H9 (cell line): ENCODE data around the gene TEX19. TPM values are rescaled to one million over a fixed set of nuclear protein-coding genes. Genes with fewer than 3 reads are reported as not detected.

Experiments used
- DNase-seq: peaks from one replicate; pipeline ENCODE4 v3.0.0-alpha.2; 2017
- H2AFZ ChIP-seq: one replicate; pipeline ENCODE4 v1.6.1; 2013; ENCODE audit warnings: mild to moderate bottlenecking, low read length, control low read depth, moderate library complexity
- H2AK5ac ChIP-seq: 2 replicates; pipeline ENCODE4 v1.6.1; 2013; ENCODE audit warnings: low read length, control low read depth, mixed read lengths; ENCODE audit not compliant: insufficient read length
- H2BK120ac ChIP-seq: one replicate; pipeline ENCODE4 v1.6.1; 2013; ENCODE audit warnings: low read depth, mild to moderate bottlenecking, low read length, control low read depth, inconsistent platforms; ENCODE audit not compliant: poor library complexity, severe bottlenecking
- H2BK12ac ChIP-seq: 2 replicates; pipeline ENCODE4 v1.6.1; 2013; ENCODE audit warnings: low read length, control low read depth, mixed read lengths, low read depth; ENCODE audit not compliant: insufficient read length
- H2BK15ac ChIP-seq: 2 replicates; pipeline ENCODE4 v1.6.1; 2013; ENCODE audit warnings: low read depth, low read length, control low read depth
- H2BK20ac ChIP-seq: one replicate; pipeline ENCODE4 v1.6.1; 2013; ENCODE audit warnings: low read depth, mild to moderate bottlenecking, low read length, control low read depth, inconsistent platforms; ENCODE audit not compliant: poor library complexity, severe bottlenecking
- H2BK5ac ChIP-seq: 2 replicates; pipeline ENCODE4 v1.6.1; 2013; ENCODE audit warnings: low read length, control low read depth, mixed read lengths; ENCODE audit not compliant: insufficient read length
- H3K14ac ChIP-seq: 2 replicates; pipeline ENCODE4 v1.6.1; 2013; ENCODE audit warnings: low read length, control low read depth; ENCODE audit not compliant: insufficient read depth
- H3K18ac ChIP-seq: 2 replicates; pipeline ENCODE4 v1.6.1; 2013; ENCODE audit warnings: low read depth, mild to moderate bottlenecking, mixed read lengths, low read length, control low read depth; ENCODE audit not compliant: insufficient read length
- H3K23ac ChIP-seq: 2 replicates; pipeline ENCODE4 v1.6.1; 2013; ENCODE audit warnings: low read length, control low read depth, mixed read lengths, low read depth; ENCODE audit not compliant: insufficient read length
- H3K23me2 ChIP-seq: 2 replicates; pipeline ENCODE4 v1.6.1; 2013; ENCODE audit warnings: low read depth, mild to moderate bottlenecking, mixed read lengths, low read length, control low read depth; ENCODE audit not compliant: insufficient read length, poor library complexity, severe bottlenecking
- H3K27ac ChIP-seq: 2 replicates; pipeline ENCODE4 v1.5.1; 2013; ENCODE audit warnings: low read length, control low read depth, mixed read lengths, low read depth; ENCODE audit not compliant: insufficient read length
- H3K27me3 ChIP-seq: 2 replicates; pipeline ENCODE4 v1.6.1; 2013; ENCODE audit warnings: low read length, control low read depth, inconsistent platforms; ENCODE audit not compliant: insufficient read depth
- H3K4ac ChIP-seq: 2 replicates; pipeline ENCODE4 v1.6.1; 2013; ENCODE audit warnings: low read depth, mild to moderate bottlenecking, control low read depth, inconsistent platforms, low read length, moderate library complexity
- H3K4me1 ChIP-seq: 2 replicates; pipeline ENCODE4 v1.6.1; 2013; ENCODE audit warnings: low read length, control low read depth, inconsistent platforms; ENCODE audit not compliant: insufficient read depth
- H3K4me2 ChIP-seq: 2 replicates; pipeline ENCODE4 v1.6.1; 2013; ENCODE audit warnings: low read length, control low read depth, mixed read lengths; ENCODE audit not compliant: insufficient read length, insufficient read depth
- H3K56ac ChIP-seq: 2 replicates; pipeline ENCODE4 v1.6.1; 2013; ENCODE audit warnings: low read depth, mild to moderate bottlenecking, mixed read lengths, low read length, control low read depth; ENCODE audit not compliant: insufficient read length
- H3K79me1 ChIP-seq: 2 replicates; pipeline ENCODE4 v1.6.1; 2013; ENCODE audit warnings: low read depth, mild to moderate bottlenecking, moderate library complexity, low read length, control low read depth, inconsistent platforms; ENCODE audit not compliant: insufficient read depth, poor library complexity, severe bottlenecking
- H3K79me2 ChIP-seq: 2 replicates; pipeline ENCODE4 v1.6.1; 2013; ENCODE audit warnings: low read length, control low read depth, inconsistent platforms; ENCODE audit not compliant: insufficient read depth
- H3K9ac ChIP-seq: 2 replicates; pipeline ENCODE4 v1.6.1; 2013; ENCODE audit warnings: low read length, control low read depth, mixed read lengths; ENCODE audit not compliant: insufficient read length; ENCODE audit errors: extremely low read depth
- H3K9me3 ChIP-seq: one replicate; pipeline ENCODE4 v1.6.1; 2013; ENCODE audit warnings: low read depth, low read length, inconsistent platforms; ENCODE audit not compliant: control insufficient read depth
- H3T11ph ChIP-seq: one replicate; pipeline ENCODE4 v1.6.1; 2013; ENCODE audit warnings: mild to moderate bottlenecking, low read length, control low read depth, inconsistent platforms
- H4K20me1 ChIP-seq: one replicate; pipeline ENCODE4 v1.6.1; 2013; ENCODE audit not compliant: control insufficient read depth, insufficient read length, insufficient read depth
- H4K5ac ChIP-seq: 2 replicates; pipeline ENCODE4 v1.6.1; 2013; ENCODE audit warnings: low read depth, mild to moderate bottlenecking, mixed read lengths, low read length, control low read depth; ENCODE audit not compliant: insufficient read length
- H4K8ac ChIP-seq: replicated peaks from 2 replicates; pipeline ENCODE4 v1.6.1; 2013; ENCODE audit warnings: low read length, control low read depth, mixed read lengths, low read depth; ENCODE audit not compliant: insufficient read length
- H4K91ac ChIP-seq: 2 replicates; pipeline ENCODE4 v1.6.1; 2013; ENCODE audit warnings: low read depth, mild to moderate bottlenecking, moderate library complexity, mixed read lengths, low read length, control low read depth; ENCODE audit not compliant: insufficient read length
- H3K27ac Mint-ChIP-seq, 3 experiments: 2 replicates in 2 of 3; 3 replicates in 1 of 3; pipeline ENCODE4 v1.8.0; 2020 to 2021; ENCODE audit warnings: mixed read lengths in 3 of 3, mild to moderate bottlenecking in 1 of 3, moderate library complexity in 1 of 3
- H3K27me3 Mint-ChIP-seq: 2 replicates; pipeline ENCODE4 v1.8.0; 2021; ENCODE audit warnings: low read depth, mild to moderate bottlenecking, moderate library complexity, mixed read lengths
- H3K36me3 Mint-ChIP-seq, 3 experiments: 2 replicates in 2 of 3; 3 replicates in 1 of 3; pipeline ENCODE4 v1.8.0; 2020 to 2021; ENCODE audit warnings: low read depth in 3 of 3, mixed read lengths in 3 of 3; ENCODE audit not compliant: insufficient read depth in 1 of 3
- H3K4me1 Mint-ChIP-seq, 2 experiments: 2 replicates each; pipeline ENCODE4 v1.8.0; 2020; ENCODE audit warnings: mixed read lengths in 2 of 2
- H3K4me3 Mint-ChIP-seq, 2 experiments: 2 replicates in 1 of 2; 3 replicates in 1 of 2; pipeline ENCODE4 v1.8.0; 2020 to 2021; ENCODE audit warnings: mild to moderate bottlenecking in 2 of 2, mixed read lengths in 2 of 2, moderate library complexity in 1 of 2
- H3K9me3 Mint-ChIP-seq, 2 experiments: 2 replicates in 1 of 2; 3 replicates in 1 of 2; pipeline ENCODE4 v1.8.0; 2020; ENCODE audit warnings: mild to moderate bottlenecking in 2 of 2, mixed read lengths in 2 of 2, moderate library complexity in 1 of 2
- WGBS: extraction: QIAGEN DNeasy Blood & Tissue Kit; methylation state at CpG from one replicate; pipeline ENCODE4 v1.1.7; 2013; ENCODE audit warnings: missing lambda C conversion rate, low lambda C conversion rate, mixed read lengths; ENCODE audit not compliant: insufficient read length; ENCODE audit errors: extremely low coverage; 5-methylcytosine and 5-hydroxymethylcytosine counted together
- total RNA-seq: library from RNA; stranded (reverse); gene quantifications from 2 replicates; pipeline ENCODE4 v1.2.1, GENCODE V29; 2021
- TF ChIP-seq, protein P1 (sequence below): fragments of 200-600 bp; sonication (generic); conservative IDR thresholded peaks from 3 replicates; pipeline ENCODE4 v1.8.0; 2021; ENCODE audit warnings: antibody characterized with exemption, mild to moderate bottlenecking

Gene TEX19
- total RNA-seq, 1 experiment from 2014 or later = 1.4 TPM

GRCh38 chr17:82370471-82371332 lies 11.7 kb downstream of the TEX19 start:
- Histone ChIP-seq H2BK15ac (no peak overlapping the region), H3K14ac (no peak overlapping the region), H3K4me1 (no peaks in the 10 kb centered on the region; the same call in 1 of the 2 replicates), H2AFZ (no peak overlapping the region), H4K91ac (no peak overlapping the region), H3K27me3 (peaks cover 14% of the 10 kb centered on the region), H3K18ac (no peak overlapping the region), H3K4me2 (no peak overlapping the region), H2BK12ac (no peak overlapping the region), H2BK120ac (no peak overlapping the region), H3K27ac (no peak overlapping the region), H4K20me1 (no peaks in the 10 kb centered on the region), H4K5ac (no peak overlapping the region), H3K4ac (no peak overlapping the region), H3K79me2 (no peaks in the 10 kb centered on the region), H2BK20ac (no peak overlapping the region), H3K9ac (no peak overlapping the region), H3K23ac (no peak overlapping the region), H3K23me2 (peaks cover 7% of the 10 kb centered on the region), H2BK5ac (no peak overlapping the region), H4K8ac (no peak overlapping the region), H3K56ac (no peak overlapping the region), H2AK5ac (no peak overlapping the region), H3T11ph (no peak overlapping the region), H3K9me3 (no peaks in the 10 kb centered on the region), H3K79me1 (no peaks in the 10 kb centered on the region)
- H3K4me1 Mint-ChIP-seq = peaks cover 7 to 16% of the 10 kb centered on the region in 2 experiments
- WGBS = no CpG with 5 or more reads among the region's 38 CpGs
- no peak overlapping the region for H3K27ac Mint-ChIP-seq
- H3K36me3 Mint-ChIP-seq = peaks cover 0 to 4% (median 3%) of the 10 kb centered on the region in 3 experiments; a peak in 2 of 7 replicates
- H3K4me3 Mint-ChIP-seq = peak overlapping the region; percentile 31 to 59; a peak in 3 of 5 replicates
- TF ChIP-seq, protein P1, sequence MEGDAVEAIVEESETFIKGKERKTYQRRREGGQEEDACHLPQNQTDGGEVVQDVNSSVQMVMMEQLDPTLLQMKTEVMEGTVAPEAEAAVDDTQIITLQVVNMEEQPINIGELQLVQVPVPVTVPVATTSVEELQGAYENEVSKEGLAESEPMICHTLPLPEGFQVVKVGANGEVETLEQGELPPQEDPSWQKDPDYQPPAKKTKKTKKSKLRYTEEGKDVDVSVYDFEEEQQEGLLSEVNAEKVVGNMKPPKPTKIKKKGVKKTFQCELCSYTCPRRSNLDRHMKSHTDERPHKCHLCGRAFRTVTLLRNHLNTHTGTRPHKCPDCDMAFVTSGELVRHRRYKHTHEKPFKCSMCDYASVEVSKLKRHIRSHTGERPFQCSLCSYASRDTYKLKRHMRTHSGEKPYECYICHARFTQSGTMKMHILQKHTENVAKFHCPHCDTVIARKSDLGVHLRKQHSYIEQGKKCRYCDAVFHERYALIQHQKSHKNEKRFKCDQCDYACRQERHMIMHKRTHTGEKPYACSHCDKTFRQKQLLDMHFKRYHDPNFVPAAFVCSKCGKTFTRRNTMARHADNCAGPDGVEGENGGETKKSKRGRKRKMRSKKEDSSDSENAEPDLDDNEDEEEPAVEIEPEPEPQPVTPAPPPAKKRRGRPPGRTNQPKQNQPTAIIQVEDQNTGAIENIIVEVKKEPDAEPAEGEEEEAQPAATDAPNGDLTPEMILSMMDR = no peak
- peaks cover 5 to 8% of the 10 kb centered on the region in 2 experiments; a peak in 4 of 5 replicates for H3K9me3 Mint-ChIP-seq
- peaks cover 50% of the 10 kb centered on the region for H3K27me3 Mint-ChIP-seq
- DNase-seq = no peak
